Neural cell (in vitro differentiated cells): ENCODE data around the gene GRIK2.

Source experiments
- CTCF ChIP-seq: fragments of 450-650 bp; IDR thresholded peaks from 2 replicates; pipeline ENCODE4 v1.5.1; 2014; ENCODE audit warnings: antibody characterized with exemption, mild to moderate bottlenecking, moderate library complexity; ENCODE audit not compliant: poor library complexity, severe bottlenecking
- EP300 ChIP-seq: fragments of 450-650 bp; conservative IDR thresholded peaks from 2 replicates; pipeline ENCODE4 v1.6.1; 2014; ENCODE audit warnings: antibody characterized with exemption, mild to moderate bottlenecking, moderate library complexity; ENCODE audit not compliant: poor library complexity, severe bottlenecking
- EZH2 ChIP-seq: fragments of 200-600, 300-800 bp; shearing (Covaris generic), sonication (generic); IDR thresholded peaks from 2 replicates; pipeline ENCODE4 v1.6.1; 2014; ENCODE audit warnings: antibody characterized with exemption, low read length, borderline replicate concordance, mild to moderate bottlenecking; ENCODE audit not compliant: insufficient read depth, poor library complexity, severe bottlenecking
- SMC3 ChIP-seq: fragments of 450-650 bp; conservative IDR thresholded peaks from 2 replicates; pipeline ENCODE4 v1.6.1; 2014; ENCODE audit warnings: antibody characterized with exemption, mild to moderate bottlenecking, moderate library complexity; ENCODE audit not compliant: poor library complexity

- TF ChIP-seq EP300 (no peak), CTCF (no peak), SMC3 (no peak), EZH2 (no peak)
These were observed 151.7 kb downstream of the GRIK2 start for GRCh38 chr6:101545191-101545590.
